Measurements from ENCODE around the gene VWA7. TPM values are rescaled to one million over a fixed set of nuclear protein-coding genes. Genes with fewer than 3 reads are reported as not detected.
A peak's percentile ranks its signal among the peaks of the same experiment; 100 is the strongest.

Gene VWA7
- total RNA-seq, 1 donor from 2014 or later, result 0.74 TPM

DNA sequence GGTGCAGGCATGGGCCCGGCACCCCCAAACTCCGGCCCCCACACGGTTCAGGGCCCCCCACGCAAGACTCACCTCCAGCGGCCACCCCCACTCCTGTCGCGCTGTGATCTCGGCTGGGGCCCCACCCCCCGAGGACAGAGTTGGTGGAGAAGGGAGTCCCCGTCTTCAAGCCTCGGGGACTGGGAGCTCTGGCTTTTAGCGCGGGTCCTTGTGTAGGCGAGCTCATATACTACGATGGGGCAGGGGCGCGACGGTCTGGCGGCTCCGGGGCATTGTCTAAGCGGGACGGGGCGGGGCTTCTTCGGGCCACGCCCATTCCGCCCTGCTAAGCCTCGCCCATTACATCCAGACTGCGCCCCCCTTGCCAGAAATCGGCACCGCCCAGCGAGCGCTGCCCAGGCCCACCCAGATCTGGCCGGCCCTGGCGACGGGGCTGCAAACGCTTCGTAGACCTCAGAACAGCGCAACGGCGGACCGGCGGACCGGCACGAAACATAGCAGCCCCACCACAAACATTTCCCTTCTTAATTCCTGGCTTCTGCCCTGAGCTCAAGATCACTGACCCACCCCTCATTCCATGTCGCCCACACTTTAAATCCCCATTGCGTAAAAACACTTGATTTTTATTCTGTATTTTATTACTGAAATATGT, 47.0 kb downstream of the VWA7 start:
- Histone ChIP-seq H3K27ac (peak overlapping the region; percentile 99), H3K9me3 (no peaks in the 10 kb centered on the region), H3K36me3 (peaks cover 3 to 47% of the 10 kb centered on the region in 2 donors), H3K27me3 (no peaks in the 10 kb centered on the region), H3K4me1 (peaks cover 58% of the 10 kb centered on the region), H3K4me3 (peak overlapping the region; percentile 82 to 94)
- no peak for DNase-seq (ENCODE audit: extremely low spot score in 2 of 2)
- TF ChIP-seq POLR2A (IDR thresholded peaks at IDR 0.05) (peak in 1 of 2 donors; percentile 78), POLR2AphosphoS5 (IDR thresholded peaks at IDR 0.05; ENCODE audit: insufficient read depth in 1 of 2, low read depth in 1 of 2) (peak; percentile 72 to 94), CTCF (IDR thresholded peaks at IDR 0.05) (no peak)
- intact Hi-C loops (cut with DNase I), result loop anchor here (5.0 to 10.0 kb wide), 3 partner anchors 45 to 102 kb away; partner anchors contain the start of genes LY6G5C and VARS1

- H3K9me3 ChIP-seq, result no peaks in the 10 kb centered on the region
- peak; percentile 72 to 90 for TF ChIP-seq POLR2AphosphoS5 (IDR thresholded peaks at IDR 0.05; ENCODE audit: insufficient read depth in 1 of 2, low read depth in 1 of 2)
- peak in 1 of 2 donors; percentile 63 for TF ChIP-seq POLR2A (IDR thresholded peaks at IDR 0.05)
- peak in 1 of 3 experiments; percentile 54 for TF ChIP-seq CTCF (IDR thresholded peaks at IDR 0.05)
- H3K36me3 ChIP-seq, result peaks cover 3 to 47% of the 10 kb centered on the region in 2 donors
- no peaks in the 10 kb centered on the region for H3K27me3 ChIP-seq
- peak overlapping the region; percentile 99 for H3K27ac ChIP-seq
- DNase-seq (ENCODE audit: extremely low spot score in 2 of 2), result peak in 1 of 2 donors; percentile 96
- peak overlapping the region; percentile 82 to 94 for H3K4me3 ChIP-seq
- intact Hi-C loops (cut with DNase I), result loop anchor here (5.0 kb wide), 1 partner anchor 103 kb away; no protein-coding TSS in a partner anchor
- peaks cover 53% of the 10 kb centered on the region for H3K4me1 ChIP-seq
These were observed 47.6 kb downstream of the VWA7 start for GRCh38 chr6:31729515-31729978.

GRCh38 chr6:31728767-31729514, 48.2 kb downstream of the VWA7 start, which contains the start of gene DDAH2:
Gene DDAH2, minus strand, starts transcription at chr6:31729299. Its CDS starts 138 bp downstream, at chr6:31729161.
- H3K4me3 ChIP-seq, result peak within 1 kb of the TSS; percentile 82 to 94
- H3K4me1 ChIP-seq, result peaks cover 47% of the 10 kb centered on the region
- no peaks in the 10 kb centered on the region for H3K27me3 ChIP-seq
- no peaks in the 10 kb centered on the region for H3K9me3 ChIP-seq
- TF ChIP-seq POLR2A (IDR thresholded peaks at IDR 0.05) (no peak), POLR2AphosphoS5 (IDR thresholded peaks at IDR 0.05; ENCODE audit: insufficient read depth in 1 of 2, low read depth in 1 of 2) (no peak), CTCF (IDR thresholded peaks at IDR 0.05) (no peak)
- peaks cover 3 to 44% of the 10 kb centered on the region in 2 donors for H3K36me3 ChIP-seq
- no peak for DNase-seq (ENCODE audit: extremely low spot score in 2 of 2)
- H3K27ac ChIP-seq, result peak within 1 kb of the TSS; percentile 99
- intact Hi-C loops (cut with DNase I), result loop anchor here (5.0 kb wide), 1 partner anchor 103 kb away; no protein-coding TSS in a partner anchor

GRCh38 chr6:31727717-31728671, 49.1 kb downstream of the VWA7 start:
- Histone ChIP-seq H3K4me1 (peaks cover 39% of the 10 kb centered on the region), H3K27me3 (no peaks in the 10 kb centered on the region), H3K27ac (peak overlapping the region; percentile 99), H3K4me3 (peak overlapping the region; percentile 82 to 94), H3K36me3 (peaks cover under 1 to 34% of the 10 kb centered on the region in 2 donors), H3K9me3 (no peaks in the 10 kb centered on the region)
- no peak for DNase-seq (ENCODE audit: extremely low spot score in 2 of 2)
- TF ChIP-seq POLR2A (IDR thresholded peaks at IDR 0.05) (no peak), CTCF (IDR thresholded peaks at IDR 0.05) (no peak), POLR2AphosphoS5 (IDR thresholded peaks at IDR 0.05; ENCODE audit: insufficient read depth in 1 of 2, low read depth in 1 of 2) (no peak)
- intact Hi-C loops (cut with DNase I), result loop anchor here (5.0 kb wide), 1 partner anchor 104 kb away; no protein-coding TSS in a partner anchor
